Stromal cell of bone marrow (primary cell): ENCODE measurements around the gene ZNF524.
A peak's percentile ranks its signal among the peaks of the same experiment; 100 is the strongest.
"Not testable (repeated sequence)": the region's sequence is repeated elsewhere in the genome, so short reads cannot be mapped to it uniquely, and the experiment has no call there.

Experiments used
- DNase-seq: peaks from one replicate; pipeline ENCODE4 v3.0.0-alpha.2; 2012; ENCODE audit warnings: low read depth

ZNF524 gene

GRCh38 chr19:55599842-55600661 lies at the start of gene ZNF524:
Gene ZNF524, plus strand, starts transcription at chr19:55600288. Its CDS starts 1,825 bp downstream, at chr19:55602113.
- peak; percentile 80 for DNase-seq

- no peak for DNase-seq
Observed at GRCh38 chr19:55550321-55550650, 49.8 kb upstream of the ZNF524 start.

- DNase-seq, result no peak
Observed at GRCh38 chr19:55552206-55552605, 47.9 kb upstream of the ZNF524 start.

GRCh38 chr19:55552620-55553019 lies 47.5 kb upstream of the ZNF524 start:
- no peak for DNase-seq

GRCh38 chr19:55553217-55554182 lies 46.6 kb upstream of the ZNF524 start:
- no peak for DNase-seq

GRCh38 chr19:55554302-55554701 lies 45.8 kb upstream of the ZNF524 start:
- no peak for DNase-seq

GRCh38 chr19:55554741-55555152 lies 45.3 kb upstream of the ZNF524 start:
- no peak for DNase-seq

- DNase-seq, result no peak
Observed at GRCh38 chr19:55559684-55560083, 40.4 kb upstream of the ZNF524 start.

GRCh38 chr19:55563261-55563690 lies 36.8 kb upstream of the ZNF524 start:
- DNase-seq, result no peak

GRCh38 chr19:55566823-55567222 lies 33.3 kb upstream of the ZNF524 start:
- no peak for DNase-seq

- DNase-seq, result no peak
Observed at GRCh38 chr19:55567708-55568328, 32.3 kb upstream of the ZNF524 start.

GRCh38 chr19:55569477-55569876 lies 30.6 kb upstream of the ZNF524 start:
- DNase-seq, result not testable (repeated sequence)

GRCh38 chr19:55573929-55574328 lies 26.2 kb upstream of the ZNF524 start:
- DNase-seq, result not testable (repeated sequence)

- DNase-seq, result no peak
Observed at GRCh38 chr19:55576746-55577145, 23.3 kb upstream of the ZNF524 start.

GRCh38 chr19:55578031-55578760 lies 21.9 kb upstream of the ZNF524 start:
- no peak for DNase-seq

GRCh38 chr19:55578761-55579747 lies 21.0 kb upstream of the ZNF524 start:
- no peak for DNase-seq

- DNase-seq, result no peak
Observed at GRCh38 chr19:55579766-55580621, 20.1 kb upstream of the ZNF524 start.

- DNase-seq, result peak; percentile 81
Observed at GRCh38 chr19:55580628-55581144, 19.4 kb upstream of the ZNF524 start, which contains the start of gene ZNF579. Gene ZNF579, minus strand, starts transcription at chr19:55580848. Its CDS starts 1,209 bp downstream, at chr19:55579639.
